GM12892 (cell line): Measurements from ENCODE around the gene SHH.

Experiments
- POLR2A ChIP-seq: IDR thresholded peaks from 2 replicates; pipeline ENCODE4 v1.6.1; 2011; ENCODE audit warnings: low read depth, low read length, control low read depth
- POLR2AphosphoS5 ChIP-seq: IDR thresholded peaks from 2 replicates; pipeline ENCODE4 v1.6.1; 2011; ENCODE audit warnings: low read depth, low read length, control low read depth

GRCh38 chr7:155830961-155831806, 18.9 kb upstream of the SHH start:
- TF ChIP-seq POLR2AphosphoS5, result no peak
- no peak for TF ChIP-seq POLR2A
